Neural progenitor cell (in vitro differentiated cells): Measurements from ENCODE around the gene NHLRC1. TPM values are rescaled to one million over a fixed set of nuclear protein-coding genes. Genes with fewer than 3 reads are reported as not detected.

ENCODE experiments used
- DNase-seq: peaks from one replicate; pipeline ENCODE4 v3.0.0-alpha.2; 2016; ENCODE audit warnings: low spot score
- H2AFZ ChIP-seq: fragments of 200-600 bp; sonication (generic); replicated peaks from 2 replicates; pipeline ENCODE4 v1.6.1; 2016; ENCODE audit warnings: antibody characterized with exemption
- H3F3A ChIP-seq: fragments of 200-600 bp; sonication (generic); 2 replicates; pipeline ENCODE4 v1.6.1; 2016; ENCODE audit warnings: antibody characterized with exemption, low read depth
- H3K27ac ChIP-seq: fragments of 200-600 bp; sonication (generic); 2 replicates; pipeline ENCODE4 v1.5.1; 2016; ENCODE audit warnings: mild to moderate bottlenecking
- H3K27me3 ChIP-seq: fragments of 200-600 bp; sonication (generic); 2 replicates; pipeline ENCODE4 v1.6.1; 2016; ENCODE audit warnings: mild to moderate bottlenecking, moderate library complexity
- H3K36me3 ChIP-seq: fragments of 200-600 bp; sonication (generic); 2 replicates; pipeline ENCODE4 v1.5.1; 2016
- H3K4me1 ChIP-seq: fragments of 200-600 bp; sonication (generic); 2 replicates; pipeline ENCODE4 v1.6.1; 2016; ENCODE audit warnings: mixed run types
- H3K4me2 ChIP-seq: fragments of 200-600 bp; sonication (generic); 2 replicates; pipeline ENCODE4 v1.6.1; 2016
- H3K4me3 ChIP-seq: fragments of 200-600 bp; sonication (generic); 2 replicates; pipeline ENCODE4 v1.5.1; 2016
- H3K79me2 ChIP-seq: fragments of 200-600 bp; sonication (generic); 2 replicates; pipeline ENCODE4 v1.6.1; 2016; ENCODE audit warnings: low read depth
- H3K9ac ChIP-seq: fragments of 200-600 bp; sonication (generic); 2 replicates; pipeline ENCODE4 v1.6.1; 2016
- H3K9me3 ChIP-seq: fragments of 200-600 bp; sonication (generic); 2 replicates; pipeline ENCODE4 v1.5.1; 2016; ENCODE audit warnings: low read depth
- H4K20me1 ChIP-seq: fragments of 200-600 bp; sonication (generic); 2 replicates; pipeline ENCODE4 v1.6.1; 2016; ENCODE audit warnings: low read depth
- H3K27ac Mint-ChIP-seq: 3 replicates; pipeline ENCODE4 v1.8.0; 2021; ENCODE audit warnings: mixed read lengths
- H3K27me3 Mint-ChIP-seq: 2 replicates; pipeline ENCODE4 v1.8.0; 2022; ENCODE audit warnings: low read depth, mild to moderate bottlenecking, inconsistent platforms, moderate library complexity, mixed read lengths; ENCODE audit not compliant: insufficient read depth
- H3K36me3 Mint-ChIP-seq: 3 replicates; pipeline ENCODE4 v1.8.0; 2021; ENCODE audit warnings: mixed read lengths
- H3K4me1 Mint-ChIP-seq: 3 replicates; pipeline ENCODE4 v1.8.0; 2021; ENCODE audit warnings: mixed read lengths
- H3K4me3 Mint-ChIP-seq: 3 replicates; pipeline ENCODE4 v1.8.0; 2021; ENCODE audit warnings: mild to moderate bottlenecking, moderate library complexity, mixed read lengths
- H3K9me3 Mint-ChIP-seq: 3 replicates; pipeline ENCODE4 v1.8.0; 2020; ENCODE audit warnings: mixed read lengths
- CTCF ChIP-seq: fragments of 200-600 bp; sonication (generic); IDR thresholded peaks from 2 replicates; pipeline ENCODE4 v1.5.1; 2017; ENCODE audit warnings: antibody characterized with exemption, mild to moderate bottlenecking
- EZH2 ChIP-seq: fragments of 200-600 bp; sonication (generic); IDR thresholded peaks from 2 replicates; pipeline ENCODE4 v1.6.1; 2017; ENCODE audit warnings: antibody characterized with exemption, mild to moderate bottlenecking, moderate library complexity
- EZH2phosphoT487 ChIP-seq: fragments of 200-600 bp; sonication (generic); IDR thresholded peaks from 2 replicates; pipeline ENCODE4 v1.6.1; 2017; ENCODE audit warnings: antibody characterized with exemption
- total RNA-seq: library from RNA; depleted of rRNA; stranded (reverse); fragments of >200 nt; gene quantifications from 2 replicates; pipeline ENCODE4 v1.2.3, GENCODE V29; 2015; ENCODE audit warnings: low replicate concordance

Gene NHLRC1
- total RNA-seq, 1 donor from 2014 or later: not detected

GRCh38 chr6:18076231-18076630, 46.2 kb downstream of the NHLRC1 start:
- no peak overlapping the region for H3K4me3 Mint-ChIP-seq
- Histone ChIP-seq H3K9ac (no peak overlapping the region), H3K4me3 (no peak overlapping the region), H4K20me1 (no peaks in the 10 kb centered on the region), H3F3A (no peaks in the 10 kb centered on the region), H3K79me2 (no peaks in the 10 kb centered on the region), H3K4me2 (no peak overlapping the region), H2AFZ (no peak overlapping the region), H3K27me3 (no peaks in the 10 kb centered on the region), H3K27ac (no peak overlapping the region), H3K9me3 (no peaks in the 10 kb centered on the region), H3K4me1 (no peaks in the 10 kb centered on the region), H3K36me3 (no peaks in the 10 kb centered on the region)
- no peaks in the 10 kb centered on the region for H3K4me1 Mint-ChIP-seq
- DNase-seq: no peak
- peaks cover 3% of the 10 kb centered on the region for H3K27me3 Mint-ChIP-seq
- peaks cover 7% of the 10 kb centered on the region for H3K9me3 Mint-ChIP-seq
- TF ChIP-seq CTCF: no peak
- no peak for TF ChIP-seq EZH2phosphoT487
- TF ChIP-seq EZH2: no peak
- H3K36me3 Mint-ChIP-seq: peaks cover 2% of the 10 kb centered on the region
- H3K27ac Mint-ChIP-seq: no peak overlapping the region

DNA sequence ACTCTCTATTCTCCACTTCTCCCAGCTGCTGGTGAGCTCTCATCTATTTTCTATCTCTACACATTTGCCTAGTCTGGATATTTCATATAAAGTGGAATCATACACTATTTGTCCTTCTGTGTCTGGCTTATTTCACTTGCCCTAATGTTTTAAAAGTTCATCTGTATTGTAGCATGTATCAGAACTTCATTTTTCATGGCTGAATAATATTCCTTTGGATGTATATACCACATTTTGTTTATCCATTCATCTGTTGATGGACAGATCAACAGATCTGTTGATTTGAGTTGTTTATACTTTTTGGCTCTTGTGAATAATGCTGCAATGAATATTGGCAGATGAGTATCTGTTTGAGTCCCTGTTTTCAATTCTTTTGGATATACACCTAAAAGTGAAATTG, 49.6 kb downstream of the NHLRC1 start:
- TF ChIP-seq EZH2 (no peak), EZH2phosphoT487 (no peak), CTCF (no peak)
- H3K4me3 Mint-ChIP-seq: no peak overlapping the region

GRCh38 chr6:18070486-18070885, 52.0 kb downstream of the NHLRC1 start:
- Mint-ChIP-seq H3K4me1 (no peaks in the 10 kb centered on the region), H3K36me3 (no peaks in the 10 kb centered on the region), H3K27ac (no peak overlapping the region), H3K9me3 (peaks cover 15% of the 10 kb centered on the region), H3K27me3 (peaks cover 2% of the 10 kb centered on the region), H3K4me3 (no peak overlapping the region)
- Histone ChIP-seq H3F3A (no peaks in the 10 kb centered on the region), H4K20me1 (no peaks in the 10 kb centered on the region), H3K79me2 (no peaks in the 10 kb centered on the region), H2AFZ (no peak overlapping the region), H3K4me1 (no peaks in the 10 kb centered on the region), H3K9me3 (no peaks in the 10 kb centered on the region), H3K9ac (no peak overlapping the region), H3K27ac (no peak overlapping the region), H3K4me3 (no peak overlapping the region), H3K4me2 (no peak overlapping the region), H3K27me3 (no peaks in the 10 kb centered on the region), H3K36me3 (no peaks in the 10 kb centered on the region)
- DNase-seq: no peak
- TF ChIP-seq EZH2 (no peak), EZH2phosphoT487 (no peak), CTCF (no peak)

More for the DNA sequence above, 49.6 kb downstream of the NHLRC1 start:
- Histone ChIP-seq H4K20me1 (no peaks in the 10 kb centered on the region), H3K27ac (no peak overlapping the region), H3K36me3 (no peaks in the 10 kb centered on the region), H3K4me2 (no peak overlapping the region), H3K4me3 (no peak overlapping the region), H3K4me1 (no peaks in the 10 kb centered on the region), H3K79me2 (no peaks in the 10 kb centered on the region), H3K9me3 (no peaks in the 10 kb centered on the region), H2AFZ (no peak overlapping the region), H3K27me3 (no peaks in the 10 kb centered on the region), H3F3A (no peaks in the 10 kb centered on the region), H3K9ac (no peak overlapping the region)
- Mint-ChIP-seq H3K4me1 (no peaks in the 10 kb centered on the region), H3K36me3 (peaks cover 2% of the 10 kb centered on the region), H3K27ac (no peak overlapping the region), H3K9me3 (peaks cover 9% of the 10 kb centered on the region), H3K27me3 (peaks cover 2% of the 10 kb centered on the region)
- DNase-seq: no peak

Other genes starting within 250 kb of the NHLRC1 start
- gene KIF13A, start 135.0 kb downstream of the NHLRC1 start, total RNA-seq: 26.0 and 29.0 TPM in 2 replicates
- 15.0 and 22.1 TPM in 2 replicates for gene TPMT, start 32.4 kb upstream of the NHLRC1 start, total RNA-seq
- gene KDM1B, start 32.7 kb upstream of the NHLRC1 start, total RNA-seq: 11.6 and 16.9 TPM in 2 replicates
- gene DEK, start 141.9 kb upstream of the NHLRC1 start, total RNA-seq: 334 and 501 TPM in 2 replicates